HG03060 (cell line): ENCODE measurements around the gene C2orf76.

Source experiments
- ATAC-seq: cut with Tn5 transposase; IDR thresholded peaks from one replicate; pipeline ENCODE4 v1.9.1; 2021; ENCODE audit warnings: low read depth, moderate number of reproducible peaks; ENCODE audit not compliant: unreplicated experiment

The C2orf76 gene

DNA sequence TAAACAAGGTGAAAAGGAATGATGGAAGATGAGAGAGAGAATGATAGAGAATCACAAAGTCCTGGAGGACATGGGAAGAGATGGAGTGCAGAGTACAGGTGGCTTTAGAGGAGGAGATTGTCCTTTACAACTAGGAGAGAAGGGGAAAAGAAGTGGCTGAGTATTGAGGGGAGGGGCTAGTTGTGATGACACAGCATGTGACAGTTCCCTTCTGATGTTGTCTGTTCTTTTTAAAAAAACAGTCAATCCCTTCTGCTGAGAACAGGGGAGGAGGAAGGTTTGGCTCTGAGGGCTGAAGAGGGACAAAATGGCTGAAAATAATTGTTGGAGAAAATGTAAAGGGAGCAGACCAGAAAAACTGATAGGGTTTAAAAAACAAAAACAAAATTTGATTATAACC lies 99.0 kb downstream of the C2orf76 start:
- no peak for ATAC-seq

DNA sequence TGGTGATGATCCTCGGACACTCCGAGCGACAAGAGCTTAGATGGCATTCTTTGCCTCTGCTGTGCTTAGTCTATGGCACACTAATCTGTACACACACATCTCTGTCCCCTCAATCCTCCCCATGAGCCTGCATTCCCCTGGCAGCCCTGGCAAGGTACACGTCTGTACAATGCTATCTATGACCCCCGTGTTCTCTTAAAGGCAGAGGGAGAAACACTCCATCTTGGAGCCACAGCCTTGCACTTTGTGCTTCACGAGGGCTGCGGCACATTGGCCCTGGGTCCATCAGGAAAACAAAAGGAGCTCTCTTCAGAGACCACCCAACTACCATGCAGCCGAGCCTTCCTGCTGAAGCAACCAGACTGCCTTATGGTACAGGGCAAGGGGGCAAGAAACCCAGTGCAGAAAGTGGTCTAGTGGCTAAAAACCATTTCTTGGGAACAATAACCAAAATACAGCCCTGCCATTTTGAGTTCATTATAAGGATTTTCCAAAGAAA lies 100.5 kb downstream of the C2orf76 start:
- ATAC-seq, result no peak

DNA sequence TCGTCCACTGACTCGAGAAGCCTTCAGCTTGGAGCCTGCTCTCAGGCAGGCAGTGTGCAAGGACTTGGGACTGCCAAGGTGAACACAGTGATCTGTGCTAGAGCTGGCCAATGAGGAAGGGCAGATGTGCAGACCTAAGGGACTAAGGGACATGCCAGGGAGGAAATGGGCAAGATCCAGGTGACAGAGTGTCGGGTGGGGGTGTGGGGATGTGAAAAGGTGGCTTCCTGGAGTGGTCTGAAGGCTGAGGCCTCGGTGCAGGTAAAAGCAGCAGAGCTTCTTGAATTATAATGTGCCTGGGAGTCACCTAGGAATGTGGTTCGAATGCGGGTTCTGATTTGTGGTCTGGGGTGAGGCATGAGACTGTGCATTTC lies 101.0 kb downstream of the C2orf76 start:
- ATAC-seq, result no peak

DNA sequence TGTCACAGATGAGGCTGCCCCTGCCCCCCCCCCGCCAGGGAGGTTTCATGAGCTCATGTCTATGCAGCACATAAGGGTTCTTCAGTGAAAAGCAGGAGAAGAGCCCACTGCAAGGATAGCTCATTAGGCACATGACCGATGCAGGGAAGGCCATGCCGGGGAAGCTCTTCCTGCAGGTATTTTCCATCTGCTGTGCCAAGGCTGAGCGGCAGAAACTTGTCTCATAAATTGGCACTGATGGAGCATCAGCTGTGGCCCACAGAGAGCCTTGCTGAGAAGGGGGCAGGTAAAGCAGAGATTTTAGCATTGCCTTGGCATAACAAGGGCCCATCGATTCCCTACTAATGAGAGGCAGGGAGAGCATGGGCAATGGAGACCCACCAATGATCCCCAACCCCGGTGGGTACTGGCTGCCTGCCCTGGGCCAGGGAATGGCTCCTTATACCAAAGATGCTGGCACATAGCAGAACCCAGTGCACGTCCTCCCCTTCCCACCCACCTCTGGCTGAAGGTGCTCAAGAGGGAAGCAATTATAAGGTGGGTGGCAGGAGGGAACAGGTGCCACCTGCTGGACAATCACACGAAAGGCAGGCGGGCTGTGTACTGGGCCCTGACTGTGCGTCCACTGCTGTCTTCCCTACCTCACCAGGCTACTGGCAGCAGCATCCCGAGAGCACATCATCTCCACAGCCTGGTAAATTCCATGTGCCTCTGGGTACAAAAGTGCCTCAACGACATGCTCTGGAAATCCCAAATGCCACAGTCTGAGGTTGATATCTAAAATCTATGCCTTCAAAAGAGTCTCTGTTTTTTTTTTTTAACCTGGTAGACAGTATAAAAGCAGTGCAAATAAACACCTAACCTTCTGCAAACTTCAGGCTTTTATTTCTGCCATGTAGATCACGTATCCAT lies 101.6 kb downstream of the C2orf76 start:
- peak; percentile 78 for ATAC-seq

DNA sequence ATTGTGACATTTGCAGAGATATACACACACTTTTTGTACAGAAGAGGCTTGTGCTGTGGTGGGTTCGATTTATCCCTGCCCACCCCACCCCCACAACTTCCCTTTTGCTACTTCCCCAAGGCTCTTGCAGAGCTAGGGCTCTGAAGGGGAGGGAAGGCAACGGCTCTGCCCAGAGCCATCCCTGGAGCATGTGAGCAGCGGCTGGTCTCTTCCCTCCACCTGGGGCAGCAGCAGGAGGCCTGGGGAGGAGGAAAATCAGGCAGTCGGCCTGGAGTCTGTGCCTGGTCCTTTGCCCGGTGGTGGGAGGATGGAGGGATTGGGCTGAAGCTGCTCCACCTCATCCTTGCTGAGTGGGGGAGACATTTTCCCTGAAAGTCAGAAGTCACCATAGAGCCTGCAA lies 103.0 kb downstream of the C2orf76 start:
- no peak for ATAC-seq

DNA sequence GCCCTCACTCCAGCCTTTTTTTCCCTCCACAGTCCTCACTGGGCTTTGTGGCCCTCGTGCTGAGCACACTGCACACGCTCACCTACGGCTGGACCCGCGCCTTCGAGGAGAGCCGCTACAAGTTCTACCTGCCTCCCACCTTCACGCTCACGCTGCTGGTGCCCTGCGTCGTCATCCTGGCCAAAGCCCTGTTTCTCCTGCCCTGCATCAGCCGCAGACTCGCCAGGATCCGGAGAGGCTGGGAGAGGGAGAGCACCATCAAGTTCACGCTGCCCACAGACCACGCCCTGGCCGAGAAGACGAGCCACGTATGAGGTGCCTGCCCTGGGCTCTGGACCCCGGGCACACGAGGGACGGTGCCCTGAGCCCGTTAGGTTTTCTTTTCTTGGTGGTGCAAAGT lies 103.6 kb downstream of the C2orf76 start:
- ATAC-seq, result no peak

DNA sequence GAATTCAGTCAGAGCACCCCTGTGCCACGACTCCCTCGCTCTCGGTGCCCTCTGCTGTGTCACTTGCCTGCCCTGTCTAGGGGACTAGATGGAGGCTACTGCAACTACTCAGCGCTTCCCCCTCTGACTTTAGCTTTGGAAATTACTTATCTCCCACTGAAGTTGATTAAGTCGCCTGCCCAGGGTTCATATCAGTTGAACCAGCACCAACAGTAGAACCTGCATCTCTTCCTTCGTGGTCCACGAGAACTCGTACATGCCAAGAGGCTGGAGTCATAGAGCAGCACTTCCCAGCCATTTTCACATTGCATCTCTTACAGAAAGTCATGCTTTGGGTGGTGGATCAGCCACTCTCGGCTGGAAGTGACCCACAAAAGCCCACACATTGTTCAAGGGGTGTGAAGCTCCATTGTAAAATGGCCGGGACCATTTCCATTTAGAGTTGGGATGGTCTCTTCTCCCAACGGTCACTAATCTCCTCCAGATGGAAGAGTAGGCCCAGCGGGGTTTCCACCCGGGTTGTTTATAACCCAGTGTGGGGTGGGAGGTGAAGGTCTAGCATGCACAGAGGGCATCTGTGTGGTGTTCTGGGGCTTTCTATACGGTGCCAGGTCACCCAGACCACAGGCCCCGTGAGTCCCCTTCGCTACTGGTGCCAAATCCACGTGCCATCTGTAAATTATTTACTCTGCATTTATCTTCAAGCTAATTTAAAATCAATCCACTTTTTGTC lies 105.0 kb downstream of the C2orf76 start:
- ATAC-seq, result no peak

DNA sequence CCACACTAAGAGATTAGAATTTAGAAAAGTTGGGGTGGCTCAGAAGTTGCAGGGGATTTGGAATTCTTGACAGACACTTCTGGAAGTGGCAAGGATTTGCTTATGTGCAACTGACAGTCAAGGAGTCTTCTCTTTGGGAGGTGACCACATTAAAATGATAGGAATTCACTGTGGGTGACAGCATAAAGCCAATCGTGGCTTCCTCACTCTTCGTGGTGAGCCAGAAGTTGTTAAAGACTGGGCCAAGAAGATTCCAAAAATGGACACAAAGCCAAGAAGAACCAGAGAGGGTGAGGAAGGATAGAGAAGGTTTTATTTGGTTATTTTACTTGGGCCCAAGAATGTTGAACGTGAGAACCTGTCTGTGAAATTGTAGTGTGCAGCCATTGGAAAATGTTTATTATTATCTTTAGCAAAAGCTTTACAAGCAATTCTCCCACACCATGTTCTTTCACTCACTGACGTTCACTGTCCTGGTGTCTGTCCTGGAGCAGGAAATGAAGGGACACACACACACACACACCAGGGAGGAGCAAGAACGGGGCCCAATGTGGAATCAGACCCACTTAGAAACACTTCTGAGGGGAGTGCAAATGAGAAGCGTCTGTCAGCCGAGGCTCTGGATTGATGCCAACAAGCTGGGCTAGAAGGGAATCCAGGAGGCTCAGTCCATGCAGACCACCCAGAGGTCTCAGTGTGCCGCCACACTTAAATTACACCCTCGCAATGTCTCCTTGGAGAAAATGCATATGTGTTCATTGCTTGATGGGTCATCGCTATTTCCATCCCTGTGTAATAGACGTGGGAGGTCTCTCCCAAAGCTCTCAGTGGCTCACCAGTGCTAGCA lies 105.8 kb downstream of the C2orf76 start:
- no peak for ATAC-seq

DNA sequence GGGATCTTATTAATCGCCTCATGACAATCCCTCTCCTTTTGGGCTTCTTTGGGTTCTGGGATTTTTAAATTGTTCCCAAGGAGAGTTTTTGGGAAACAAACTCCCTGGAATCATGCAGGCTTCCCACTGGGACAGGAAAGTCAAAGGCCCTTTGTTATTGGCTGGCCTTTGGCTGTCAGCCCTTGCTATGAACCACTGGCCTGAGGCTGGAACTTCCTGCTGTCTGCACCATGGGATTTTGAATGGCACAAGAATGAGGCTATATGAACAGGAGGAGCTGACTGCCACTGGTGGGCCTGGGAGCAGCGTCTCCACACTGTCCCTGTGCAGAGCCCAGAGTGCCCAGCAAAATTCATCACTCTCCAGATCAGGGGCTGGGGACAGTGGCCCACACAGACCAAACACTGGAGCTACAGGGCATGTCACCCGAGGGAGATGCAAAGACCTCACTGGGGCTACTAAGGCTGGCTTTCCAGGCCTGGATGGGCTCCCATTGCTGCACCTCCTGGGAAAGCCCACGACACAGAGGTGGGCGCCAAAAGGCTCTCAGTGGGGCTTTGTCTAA lies 107.3 kb downstream of the C2orf76 start:
- ATAC-seq, result no peak

DNA sequence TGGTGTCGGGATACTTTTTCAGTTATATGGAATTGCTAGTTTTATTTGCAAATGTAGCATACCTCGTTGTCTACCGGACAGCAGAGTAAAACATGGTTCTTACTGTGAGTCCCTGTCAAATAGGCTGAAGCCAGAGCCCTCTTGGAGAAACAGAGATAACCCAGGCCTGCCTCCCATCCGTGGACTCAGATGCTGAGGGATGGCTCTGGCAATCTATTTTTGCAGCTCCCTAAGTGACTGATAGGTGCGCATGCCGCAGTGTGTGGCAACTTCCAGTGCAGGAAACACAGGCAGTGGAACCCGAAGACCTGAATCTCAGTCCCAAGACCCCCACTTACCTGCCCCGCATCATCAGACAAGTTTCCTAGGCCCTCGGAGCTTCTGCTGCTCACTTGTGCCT lies 109.4 kb downstream of the C2orf76 start:
- ATAC-seq, result no peak

DNA sequence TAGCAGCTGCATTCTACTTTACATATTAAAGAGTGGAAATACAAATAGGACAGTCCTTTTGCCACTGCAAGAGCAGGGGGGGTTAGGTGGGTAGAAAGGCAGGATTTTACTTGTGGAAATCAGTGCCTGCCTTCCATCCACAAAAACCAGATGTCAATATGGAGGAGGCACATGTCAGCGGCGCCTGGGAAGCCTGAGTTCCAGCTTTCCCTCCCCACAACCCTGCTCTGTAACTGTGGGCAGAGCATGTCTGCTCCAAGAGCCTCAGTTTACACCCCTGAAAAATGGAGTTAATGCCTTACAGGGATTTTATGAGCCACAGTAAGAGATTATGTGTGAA lies 110.1 kb downstream of the C2orf76 start:
- no peak for ATAC-seq

DNA sequence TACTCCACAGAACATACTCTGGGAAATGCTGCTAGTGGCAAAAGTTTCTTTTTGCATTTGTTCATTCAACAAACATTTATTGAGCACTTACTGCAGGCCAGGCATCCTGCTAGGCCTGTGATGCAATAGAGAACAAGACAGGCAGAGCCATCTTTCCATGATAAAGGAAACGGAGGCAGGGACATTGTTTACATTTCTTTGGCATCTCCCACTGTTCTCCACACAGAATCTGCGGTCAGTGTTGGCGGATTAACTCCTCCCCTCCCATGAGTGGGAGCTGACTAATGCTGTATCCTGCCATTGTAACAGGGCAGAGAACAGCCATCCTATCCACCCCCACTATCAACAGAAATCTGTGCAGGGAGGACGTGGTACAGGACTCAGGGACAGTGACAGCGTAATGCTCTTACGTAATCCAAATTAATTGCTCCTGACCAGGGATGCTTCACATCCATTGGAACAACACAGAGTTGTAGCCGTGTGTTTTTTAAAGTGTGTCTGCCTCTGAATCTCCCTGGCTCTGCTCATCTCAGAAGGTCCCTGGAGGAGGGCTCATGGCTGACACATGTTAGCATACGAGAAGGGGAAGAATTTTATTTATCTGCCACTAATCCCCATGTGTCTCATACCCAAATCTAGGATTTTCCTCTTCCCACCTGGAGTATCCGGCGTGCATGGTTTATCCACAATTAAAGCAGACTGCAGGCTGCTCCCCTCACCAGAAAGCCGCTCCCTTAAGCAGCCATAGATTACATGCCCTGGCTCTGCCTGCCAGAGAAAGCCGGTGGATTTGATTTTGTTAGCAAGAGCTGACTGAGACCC lies 110.7 kb downstream of the C2orf76 start:
- no peak for ATAC-seq

DNA sequence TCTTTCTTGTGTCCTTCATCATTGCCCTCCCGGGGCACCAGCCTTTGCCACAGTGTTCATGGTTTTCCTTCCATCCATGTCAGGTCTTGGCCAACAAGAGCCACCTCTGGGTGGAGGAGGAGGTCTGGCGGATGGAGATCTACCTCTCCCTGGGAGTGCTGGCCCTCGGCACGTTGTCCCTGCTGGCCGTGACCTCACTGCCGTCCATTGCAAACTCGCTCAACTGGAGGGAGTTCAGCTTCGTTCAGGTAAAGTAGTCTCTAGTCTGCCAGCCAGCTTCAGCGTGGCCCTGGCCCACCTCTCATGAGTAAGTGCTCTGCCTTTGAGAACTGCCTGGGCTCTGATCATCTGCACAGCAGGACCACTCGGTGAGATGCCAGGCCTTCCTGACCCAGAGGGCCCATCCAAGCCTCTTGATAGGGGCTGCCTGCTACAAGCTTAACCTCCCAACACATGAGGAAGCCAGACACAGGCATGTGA lies 112.0 kb downstream of the C2orf76 start:
- ATAC-seq, result no peak

DNA sequence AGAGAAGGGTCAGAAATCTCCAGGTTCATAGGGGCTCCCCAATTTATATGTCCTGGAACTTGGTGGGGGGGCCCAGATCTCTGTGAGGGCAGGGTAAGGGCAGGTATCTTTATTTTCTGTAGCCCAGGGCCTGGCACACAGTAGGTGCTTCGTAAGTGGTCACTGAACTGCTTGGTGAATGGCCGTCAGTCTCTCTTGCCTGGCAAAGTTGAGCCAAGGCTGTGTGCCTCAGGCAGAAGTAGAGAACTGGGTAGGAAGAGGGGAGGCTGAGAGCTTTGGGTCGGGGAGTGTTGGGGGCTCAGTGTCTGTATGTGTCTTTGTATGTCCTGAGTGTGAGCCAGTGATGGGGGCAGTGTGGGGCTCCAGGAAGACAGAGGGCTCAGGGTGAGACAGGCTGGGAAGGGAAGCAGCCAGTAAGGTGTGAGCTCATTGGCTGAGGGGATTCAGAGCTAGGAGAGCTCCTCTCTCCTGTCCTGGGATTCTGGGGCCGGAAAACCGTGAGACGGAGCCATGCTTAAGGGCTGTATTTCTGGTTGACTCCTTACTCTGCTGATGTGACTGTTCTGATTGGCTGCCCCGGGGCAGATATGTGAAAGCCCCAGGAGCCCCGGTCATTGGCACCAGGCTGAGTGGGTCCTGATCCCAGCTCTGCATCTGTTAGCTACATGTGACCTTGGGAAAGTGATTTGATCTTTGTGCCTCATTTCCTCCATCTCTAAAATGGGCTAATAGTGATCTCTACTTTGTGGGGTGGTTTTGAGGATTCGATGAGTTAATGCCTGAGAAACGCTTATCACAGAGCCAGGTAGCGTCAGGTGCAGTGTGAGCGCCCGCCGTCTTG lies 112.7 kb downstream of the C2orf76 start:
- ATAC-seq, result no peak

DNA sequence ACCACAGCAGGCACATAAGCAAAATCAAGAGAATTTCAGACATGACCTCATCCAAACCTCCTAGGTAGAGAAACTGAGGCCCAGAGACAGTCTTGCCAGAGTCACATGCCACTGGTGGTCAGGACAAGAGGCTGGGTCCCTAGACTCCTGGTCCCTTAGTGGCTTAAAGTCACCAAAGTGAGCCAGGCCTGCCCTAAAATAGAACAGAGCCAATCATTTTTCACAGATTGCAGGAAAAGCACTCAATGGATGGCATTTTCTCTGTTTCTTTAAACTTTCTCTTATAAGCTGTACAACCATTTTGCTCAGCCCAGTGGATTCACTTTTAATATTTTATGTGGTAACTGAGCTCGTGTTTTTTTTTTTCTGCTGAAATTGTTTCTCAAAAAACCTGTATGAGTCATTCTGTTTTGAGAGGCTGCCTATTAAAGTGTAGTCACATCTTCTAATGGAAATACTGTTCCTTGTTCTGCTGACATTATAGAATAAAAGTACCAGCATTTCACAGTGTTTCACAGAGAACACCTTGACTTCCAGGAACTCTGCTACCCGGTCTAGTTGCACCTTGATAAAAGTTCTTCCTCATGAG lies 113.4 kb downstream of the C2orf76 start:
- no peak for ATAC-seq
